Caco-2 (cell line): ENCODE measurements around the gene ANO1. TPM values are rescaled to one million over a fixed set of nuclear protein-coding genes. Genes with fewer than 3 reads are reported as not detected.
A peak's percentile ranks its signal among the peaks of the same experiment; 100 is the strongest.

ENCODE experiments used
- BruUV-seq: library from RNA; stranded (reverse); fragments of 400-500 nt; replicated peaks from 2 replicates; lab custom pipeline; 2021; lab: Mats Ljungman, UMichigan
- CTCF ChIA-PET: fragments of 300-600 bp; sonication (Branson Sonifier 250); formaldehyde crosslinking; loops from one replicate; lab custom pipeline; 2022; ENCODE audit warnings: antibody characterized with exemption; lab: Charles Lee
- POLR2A ChIA-PET: fragments of 300-600 bp; sonication (Branson Sonifier 250); formaldehyde crosslinking; loops from one replicate; lab custom pipeline; 2022; ENCODE audit warnings: antibody characterized with exemption; lab: Charles Lee
- DNase-seq, 2 experiments: peaks; one replicate each; pipeline versions ENCODE4 v3.0.0 to v3.0.0-alpha.2; 2020 to 2022
- H3K27me3 ChIP-seq: replicated peaks from 2 replicates; pipeline ENCODE4 v1.6.0; 2011; ENCODE audit warnings: low read length; ENCODE audit not compliant: control insufficient read depth, insufficient read depth
- H3K36me3 ChIP-seq: 2 replicates; pipeline ENCODE4 v1.5.1; 2011; ENCODE audit warnings: low read length; ENCODE audit not compliant: control insufficient read depth, insufficient read depth
- H3K4me1 ChIP-seq: fragments of 250-450 bp; sonication (Bioruptor Pico); 2 replicates; pipeline ENCODE4 v1.5.1; 2020; ENCODE audit warnings: mild to moderate bottlenecking
- H3K4me3 ChIP-seq: 2 replicates; pipeline ENCODE4 v1.5.1; 2011; ENCODE audit warnings: low read depth, mild to moderate bottlenecking, control low read depth, low read length
- H3K9me3 ChIP-seq: fragments of 250-450 bp; sonication (Bioruptor Pico); 2 replicates; pipeline ENCODE4 v1.5.1; 2020; ENCODE audit warnings: mild to moderate bottlenecking, moderate library complexity
- H3K27ac Mint-ChIP-seq: one replicate; pipeline ENCODE4 v1.8.0; 2022; ENCODE audit warnings: mixed read lengths; ENCODE audit not compliant: unreplicated experiment
- H3K27me3 Mint-ChIP-seq: one replicate; pipeline ENCODE4 v1.8.0; 2022; ENCODE audit warnings: mixed read lengths; ENCODE audit not compliant: insufficient read depth, unreplicated experiment
- H3K36me3 Mint-ChIP-seq: one replicate; pipeline ENCODE4 v1.8.0; 2022; ENCODE audit warnings: mild to moderate bottlenecking, mixed read lengths; ENCODE audit not compliant: insufficient read depth, unreplicated experiment
- H3K4me1 Mint-ChIP-seq: one replicate; pipeline ENCODE4 v1.8.0; 2022; ENCODE audit warnings: low read depth, mixed read lengths; ENCODE audit not compliant: unreplicated experiment
- H3K4me3 Mint-ChIP-seq: one replicate; pipeline ENCODE4 v1.8.0; 2022; ENCODE audit warnings: mild to moderate bottlenecking, moderate library complexity, mixed read lengths; ENCODE audit not compliant: unreplicated experiment
- H3K9me3 Mint-ChIP-seq: one replicate; pipeline ENCODE4 v1.8.0; 2022; ENCODE audit warnings: mixed read lengths; ENCODE audit not compliant: unreplicated experiment
- intact Hi-C: fragments of 100-400 bp; cut with micrococcal nuclease; formaldehyde crosslinking; loops from one replicate; pipeline ENCODE4 v1.10.0; 2022; ENCODE audit not compliant: unreplicated experiment
- total RNA-seq: library from RNA; stranded (reverse); gene quantifications from 2 replicates; pipeline ENCODE4 v1.2.3, GENCODE V29; 2022
- TF ChIP-seq, protein P1 (sequence below), 2 experiments: fragments of 200-600 bp in 1 of 2; IDR thresholded peaks; 1 replicate in 1 of 2; 2 replicates in 1 of 2; pipeline versions ENCODE4 v1.5.1 to v1.8.0; 2011 to 2022; ENCODE audit warnings: antibody characterized with exemption in 1 of 2, control low read depth in 1 of 2, inconsistent platforms in 1 of 2, low read depth in 1 of 2, low read length in 1 of 2, mild to moderate bottlenecking in 1 of 2, moderate library complexity in 1 of 2; ENCODE audit not compliant: insufficient read depth in 1 of 2, severe bottlenecking in 1 of 2, unreplicated experiment in 1 of 2

ANO1 gene
- total RNA-seq, 1 experiment from 2014 or later = 8.4 TPM

DNA sequence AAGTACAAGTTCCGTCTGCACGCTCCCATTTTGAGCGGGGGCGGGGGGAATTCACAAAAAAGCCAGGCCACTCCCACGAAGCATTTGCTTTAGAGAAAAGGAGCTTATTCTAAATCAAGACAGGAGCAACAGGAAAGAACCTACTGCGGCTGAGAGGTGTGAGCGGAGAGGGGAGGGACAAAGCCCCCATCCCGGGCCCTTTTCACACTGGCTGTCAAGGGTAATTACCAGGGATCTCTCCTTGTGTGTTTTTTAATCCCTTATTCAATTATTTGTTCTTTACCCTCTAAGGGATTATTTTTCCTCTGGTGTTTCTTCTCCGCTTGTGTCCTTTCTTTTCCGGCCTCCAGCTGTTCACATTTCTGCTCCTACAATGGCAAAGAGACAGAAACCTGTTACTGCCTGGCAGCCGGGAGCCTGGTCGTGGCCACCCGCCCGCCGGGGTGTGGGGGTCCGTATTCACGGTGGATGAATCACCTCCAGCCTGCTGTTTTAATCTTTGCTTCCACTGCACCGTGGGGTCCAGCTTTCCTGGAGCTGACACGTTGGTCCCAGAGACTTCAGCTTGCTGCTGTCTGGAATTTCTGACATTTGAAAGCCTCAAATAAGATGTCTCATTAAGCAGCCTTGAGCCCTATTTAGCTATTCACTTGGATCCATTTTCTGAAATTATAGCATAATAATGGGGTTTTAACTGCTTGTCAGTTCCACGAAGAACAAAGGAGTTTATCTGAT lies 63.5 kb downstream of the ANO1 start:
- TF ChIP-seq, protein P1, sequence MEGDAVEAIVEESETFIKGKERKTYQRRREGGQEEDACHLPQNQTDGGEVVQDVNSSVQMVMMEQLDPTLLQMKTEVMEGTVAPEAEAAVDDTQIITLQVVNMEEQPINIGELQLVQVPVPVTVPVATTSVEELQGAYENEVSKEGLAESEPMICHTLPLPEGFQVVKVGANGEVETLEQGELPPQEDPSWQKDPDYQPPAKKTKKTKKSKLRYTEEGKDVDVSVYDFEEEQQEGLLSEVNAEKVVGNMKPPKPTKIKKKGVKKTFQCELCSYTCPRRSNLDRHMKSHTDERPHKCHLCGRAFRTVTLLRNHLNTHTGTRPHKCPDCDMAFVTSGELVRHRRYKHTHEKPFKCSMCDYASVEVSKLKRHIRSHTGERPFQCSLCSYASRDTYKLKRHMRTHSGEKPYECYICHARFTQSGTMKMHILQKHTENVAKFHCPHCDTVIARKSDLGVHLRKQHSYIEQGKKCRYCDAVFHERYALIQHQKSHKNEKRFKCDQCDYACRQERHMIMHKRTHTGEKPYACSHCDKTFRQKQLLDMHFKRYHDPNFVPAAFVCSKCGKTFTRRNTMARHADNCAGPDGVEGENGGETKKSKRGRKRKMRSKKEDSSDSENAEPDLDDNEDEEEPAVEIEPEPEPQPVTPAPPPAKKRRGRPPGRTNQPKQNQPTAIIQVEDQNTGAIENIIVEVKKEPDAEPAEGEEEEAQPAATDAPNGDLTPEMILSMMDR (IDR thresholded peaks at IDR 0.05; ENCODE audit: insufficient read depth in 1 of 2, low read depth in 1 of 2, low read length in 1 of 2, severe bottlenecking in 1 of 2, unreplicated experiment in 1 of 2) = no peak
- Histone ChIP-seq H3K27me3 (no peaks in the 10 kb centered on the region), H3K4me1 (peaks cover 29% of the 10 kb centered on the region), H3K4me3 (no peak overlapping the region), H3K36me3 (no peaks in the 10 kb centered on the region), H3K9me3 (no peaks in the 10 kb centered on the region)
- CTCF ChIA-PET = interaction anchor here (0.7 kb wide), 1 partner anchor 223 kb away, joined by 3 read pairs; no protein-coding TSS in a partner anchor
- H3K27ac Mint-ChIP-seq = peak overlapping the region; percentile 36
- no peaks in the 10 kb centered on the region for H3K36me3 Mint-ChIP-seq
- DNase-seq = no peak
- no peak overlapping the region for H3K4me3 Mint-ChIP-seq
- no TSS peak for BruUV-seq
- H3K27me3 Mint-ChIP-seq = no peaks in the 10 kb centered on the region
- H3K9me3 Mint-ChIP-seq = no peaks in the 10 kb centered on the region
- POLR2A ChIA-PET = no interaction called here
- intact Hi-C loops = no loop called here
- H3K4me1 Mint-ChIP-seq = peaks cover 24% of the 10 kb centered on the region

DNA sequence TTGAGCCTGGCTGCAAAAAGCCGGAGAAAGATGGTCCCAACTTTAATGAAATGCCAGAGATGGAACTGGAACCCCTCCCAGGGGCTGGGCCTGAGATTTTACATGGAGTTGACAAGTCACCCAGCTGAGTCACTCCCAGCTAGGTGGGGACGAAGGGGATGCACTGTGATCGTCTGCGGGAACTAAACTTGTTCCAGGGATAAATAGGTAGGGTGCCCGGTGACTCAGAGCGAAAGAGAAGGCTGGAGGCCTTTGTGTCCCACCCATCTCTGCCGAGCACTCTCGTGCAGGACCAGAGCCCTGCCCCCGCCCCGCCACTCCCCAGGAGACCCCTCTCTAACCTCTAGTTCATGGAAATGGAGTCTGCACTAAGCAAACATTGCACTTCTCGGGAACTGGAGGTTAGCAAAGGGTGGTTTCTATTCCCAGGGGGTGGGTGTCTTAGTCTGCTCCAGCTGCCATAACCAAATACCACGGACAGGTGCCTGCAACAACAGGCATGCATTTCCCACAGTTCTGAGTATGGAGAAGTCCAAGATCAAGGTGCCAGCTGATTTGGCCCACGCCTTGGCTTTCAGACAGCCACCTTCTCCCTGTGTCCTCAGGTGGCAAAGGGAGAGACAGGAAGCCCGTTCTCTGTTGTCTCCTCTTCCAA lies 64.2 kb downstream of the ANO1 start:
- H3K9me3 ChIP-seq = no peaks in the 10 kb centered on the region
- Mint-ChIP-seq H3K4me3 (no peak overlapping the region), H3K4me1 (peaks cover 24% of the 10 kb centered on the region), H3K9me3 (no peaks in the 10 kb centered on the region), H3K27me3 (no peaks in the 10 kb centered on the region), H3K36me3 (no peaks in the 10 kb centered on the region), H3K27ac (no peak overlapping the region)
- no peak overlapping the region for H3K4me3 ChIP-seq
- intact Hi-C loops = no loop called here
- BruUV-seq = no TSS peak
- ChIA-PET CTCF (no interaction called here), POLR2A (no interaction called here)
- peaks cover 29% of the 10 kb centered on the region for H3K4me1 ChIP-seq
- H3K36me3 ChIP-seq = no peaks in the 10 kb centered on the region
- TF ChIP-seq, protein P1 (IDR thresholded peaks at IDR 0.05; ENCODE audit: insufficient read depth in 1 of 2, low read depth in 1 of 2, low read length in 1 of 2, severe bottlenecking in 1 of 2, unreplicated experiment in 1 of 2) = no peak
- no peaks in the 10 kb centered on the region for H3K27me3 ChIP-seq
- DNase-seq = peak in 1 of 2 experiments; percentile 39

DNA sequence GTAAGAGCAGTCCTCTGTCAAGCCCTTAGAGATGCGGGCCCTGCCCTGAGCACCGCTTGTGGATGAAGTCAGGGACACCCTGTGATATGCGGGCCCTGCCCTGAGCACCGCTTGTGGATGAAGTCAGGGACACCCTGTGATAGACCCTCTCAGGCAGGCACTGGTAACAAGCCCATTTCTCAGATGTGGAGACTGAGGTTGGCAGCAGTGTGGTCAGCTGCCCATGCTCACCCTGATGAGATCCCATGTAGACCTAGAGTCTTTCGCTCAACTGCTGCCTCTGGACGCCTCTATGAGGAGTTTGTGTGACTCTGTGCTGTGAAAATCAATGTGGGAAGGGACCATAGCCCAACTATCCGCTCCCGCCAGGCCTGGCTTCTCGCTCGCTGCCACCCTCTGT lies 66.1 kb downstream of the ANO1 start:
- Mint-ChIP-seq H3K9me3 (no peaks in the 10 kb centered on the region), H3K27ac (no peak overlapping the region), H3K36me3 (no peaks in the 10 kb centered on the region), H3K4me1 (peaks cover 24% of the 10 kb centered on the region), H3K4me3 (no peak overlapping the region), H3K27me3 (no peaks in the 10 kb centered on the region)
- CTCF ChIA-PET = no interaction called here
- TF ChIP-seq, protein P1 (IDR thresholded peaks at IDR 0.05; ENCODE audit: insufficient read depth in 1 of 2, low read depth in 1 of 2, low read length in 1 of 2, severe bottlenecking in 1 of 2, unreplicated experiment in 1 of 2) = no peak
- intact Hi-C loops = no loop called here
- BruUV-seq = no TSS peak
- Histone ChIP-seq H3K9me3 (no peaks in the 10 kb centered on the region; the same call in 1 of the 2 replicates), H3K4me3 (no peak overlapping the region), H3K4me1 (peaks cover 29% of the 10 kb centered on the region), H3K36me3 (no peaks in the 10 kb centered on the region), H3K27me3 (no peaks in the 10 kb centered on the region)
- no peak for DNase-seq
- POLR2A ChIA-PET = no interaction called here
